Stimulated activated CD4-positive, alpha-beta T cell treated with anti-CD3 and anti-CD28 coated beads, Interleukin-4, amount 100 ng/mL, for 48 hours (primary cell): Measurements from ENCODE around the gene SAMM50.

Experiments used
- DNase-seq, 2 donors: peaks; one replicate each; pipeline ENCODE4 v3.0.0-alpha.2; 2020; ENCODE audit warnings: low read depth in 2 of 2

Gene SAMM50

GRCh38 chr22:43955040-43955882, at the start of gene SAMM50:
Gene SAMM50, plus strand, starts transcription at chr22:43955442. Its CDS starts 136 bp downstream, at chr22:43955578.
- DNase-seq, result peak; percentile 82 to 90

- no peak for DNase-seq
These were observed 49.6 kb upstream of the SAMM50 start for GRCh38 chr22:43905681-43906080.

GRCh38 chr22:43909708-43910107, 45.5 kb upstream of the SAMM50 start:
- DNase-seq, result no peak

DNA sequence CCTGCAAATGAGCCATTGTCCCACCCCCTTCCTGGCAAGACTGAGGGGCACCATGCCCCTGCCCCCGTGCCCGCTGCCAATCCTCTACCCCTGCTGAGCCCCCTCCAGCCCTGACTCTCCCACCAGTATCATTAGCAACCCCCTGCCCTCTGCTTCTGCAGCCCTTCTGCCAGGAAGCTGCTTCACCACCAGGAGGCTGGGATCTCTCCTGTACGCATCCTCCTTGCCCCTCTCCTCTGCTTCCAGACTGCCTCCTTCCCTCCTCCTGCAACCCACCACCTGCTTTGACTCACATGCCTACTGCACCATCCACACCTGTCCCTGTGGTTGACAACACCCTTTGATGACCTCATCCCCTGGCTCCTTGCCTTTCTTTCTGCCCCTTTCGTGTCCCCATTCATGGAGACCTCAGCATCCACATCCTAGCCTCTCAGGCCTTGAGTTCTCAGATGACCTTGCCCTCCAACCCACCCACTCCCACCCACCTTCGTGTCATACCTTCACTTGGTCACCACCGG, 45.0 kb upstream of the SAMM50 start:
- no peak for DNase-seq

GRCh38 chr22:43911351-43911750, 43.9 kb upstream of the SAMM50 start:
- DNase-seq, result no peak

DNA sequence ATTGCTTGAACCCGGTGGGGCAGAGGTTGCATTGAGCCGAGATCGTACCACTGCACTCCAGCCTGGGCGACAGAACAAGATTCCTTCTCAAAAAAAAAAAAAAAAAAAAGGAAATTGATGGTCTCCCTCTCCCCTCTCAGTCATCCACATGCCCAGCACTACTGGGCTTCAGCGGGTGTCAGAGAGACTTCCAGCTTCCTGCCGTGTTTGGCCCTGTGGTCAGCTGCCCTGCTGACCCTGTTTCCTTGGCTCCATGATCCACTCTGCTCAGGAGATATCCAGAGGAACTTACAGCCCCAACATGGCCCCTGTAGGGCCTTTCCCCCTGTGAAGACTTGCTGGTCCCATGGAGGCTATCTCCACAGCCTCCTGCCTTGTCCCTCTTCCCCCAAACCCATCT, 37.7 kb upstream of the SAMM50 start:
- no peak for DNase-seq

DNA sequence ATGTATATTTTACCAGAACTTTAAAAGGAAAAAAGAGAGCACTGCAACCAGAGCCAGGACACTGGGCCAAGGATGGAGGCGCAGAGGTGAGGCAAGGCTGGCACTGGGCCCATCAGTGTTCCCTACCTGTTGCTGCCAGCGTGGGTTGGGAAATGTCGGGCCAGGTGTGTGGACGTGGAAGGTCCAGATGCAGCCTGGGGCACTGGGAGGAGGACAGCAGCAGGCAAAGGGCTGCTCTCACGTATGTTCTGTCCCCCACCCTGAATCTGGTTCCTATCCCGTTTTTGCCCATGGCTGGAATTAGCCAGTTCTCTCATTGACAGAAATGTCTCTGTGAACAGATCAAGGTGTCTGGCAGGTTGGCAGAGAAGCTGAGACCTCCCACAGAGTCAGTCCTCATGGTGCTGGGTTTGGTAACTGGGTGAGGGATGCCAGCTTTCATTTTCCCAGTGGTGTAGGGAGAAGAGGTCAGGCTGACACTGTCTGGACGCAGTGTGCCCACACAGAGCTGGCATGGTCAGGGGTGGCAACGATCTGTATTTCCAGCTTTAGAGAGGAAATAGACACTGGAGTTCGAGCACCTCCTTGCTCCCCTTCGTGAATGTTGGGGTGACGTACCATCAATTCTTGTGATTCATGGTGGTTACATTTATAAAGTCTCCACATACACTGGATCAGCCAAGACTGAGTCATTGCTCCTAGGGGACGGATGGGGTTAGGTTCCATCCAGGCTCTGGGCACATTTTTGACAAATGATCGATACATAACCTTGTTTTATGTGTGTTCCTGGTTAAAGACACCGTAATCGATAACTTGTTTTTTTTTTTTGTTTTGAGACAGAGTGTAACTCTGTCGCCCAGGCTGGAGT, 35.9 kb upstream of the SAMM50 start:
- DNase-seq, result no peak

DNA sequence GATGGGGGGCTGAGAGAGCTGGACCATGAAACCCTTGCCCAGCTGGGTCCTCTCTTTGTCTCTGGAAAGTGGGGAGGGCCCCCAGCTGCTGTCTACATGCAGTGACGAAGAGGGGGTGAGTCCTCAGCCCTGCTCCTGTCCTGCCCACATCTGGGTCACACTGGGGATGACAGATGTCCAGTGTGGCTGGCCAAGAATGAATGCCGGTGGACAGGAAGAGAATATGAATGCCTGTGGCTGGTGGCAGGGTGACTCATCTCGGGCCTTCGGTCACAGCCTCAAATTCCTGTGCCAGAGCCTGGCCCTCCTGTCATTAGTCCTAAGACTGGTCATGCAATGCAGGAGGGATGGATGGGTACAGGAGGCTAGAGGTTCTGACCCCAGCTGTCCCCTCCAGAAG, 33.9 kb upstream of the SAMM50 start:
- no peak for DNase-seq

DNA sequence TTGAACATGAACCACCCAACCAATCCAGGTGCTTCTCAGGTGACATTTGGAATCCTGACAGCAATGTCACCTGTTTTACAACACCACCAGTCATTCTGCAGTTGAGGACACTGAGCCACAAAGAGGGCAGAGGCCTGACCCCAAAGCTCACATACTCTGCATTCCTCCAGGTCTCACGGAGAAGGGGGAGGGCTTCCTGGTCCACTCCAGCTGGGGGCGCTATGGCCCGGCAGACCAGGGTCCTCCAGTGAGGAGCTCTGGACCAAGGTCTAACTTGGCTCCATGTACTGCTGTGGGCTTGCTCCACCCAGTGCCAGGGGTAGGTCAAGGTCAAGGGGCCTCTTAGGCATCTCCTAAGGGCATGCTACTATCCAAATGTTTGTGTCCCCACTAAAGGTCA, 33.1 kb upstream of the SAMM50 start:
- no peak for DNase-seq

DNA sequence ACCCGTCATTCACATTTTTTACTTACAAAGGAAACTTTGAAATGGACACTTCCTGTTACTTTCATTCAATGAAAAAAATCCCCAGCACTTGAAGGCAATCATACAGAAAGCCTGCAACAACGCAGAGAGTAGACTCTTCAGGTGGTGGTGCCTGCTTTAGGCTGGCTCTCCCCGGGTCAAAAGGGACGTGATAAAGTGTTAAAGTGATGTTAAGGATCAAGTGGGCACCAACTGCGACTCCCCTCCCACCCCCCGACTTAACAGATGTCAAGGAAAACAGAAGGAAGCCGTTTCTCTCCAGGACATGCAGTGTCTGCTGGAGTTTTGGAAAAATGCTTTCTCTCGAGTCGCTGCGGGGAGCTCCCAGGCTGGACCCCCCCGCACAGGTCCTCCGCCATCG, 32.1 kb upstream of the SAMM50 start:
- no peak for DNase-seq

GRCh38 chr22:43923631-43924464, 31.4 kb upstream of the SAMM50 start, which contains the start of gene PNPLA3:
Gene PNPLA3, plus strand, starts transcription at chr22:43923805. Its CDS starts 107 bp downstream, at chr22:43923912.
- peak; percentile 72 to 74 for DNase-seq

GRCh38 chr22:43924877-43925276, 30.4 kb upstream of the SAMM50 start:
- DNase-seq, result no peak

GRCh38 chr22:43925433-43926348, 29.6 kb upstream of the SAMM50 start:
- no peak for DNase-seq

DNA sequence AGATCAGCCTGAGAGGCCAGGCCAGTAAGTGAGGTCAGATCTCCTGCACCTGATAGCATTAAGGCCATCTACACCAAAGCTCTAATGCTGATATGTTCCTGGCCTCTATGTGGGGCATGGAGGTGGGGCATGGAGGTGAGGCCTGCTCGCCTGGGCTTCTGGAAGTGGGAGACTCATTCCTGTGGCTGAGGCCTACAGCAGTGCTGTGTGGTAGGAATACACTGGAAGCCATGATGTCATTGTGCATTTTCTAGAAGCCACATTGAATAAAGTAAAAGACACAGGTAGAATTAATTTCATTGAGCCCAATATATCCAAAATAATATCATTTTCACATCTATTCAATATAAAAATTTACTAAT, 28.9 kb upstream of the SAMM50 start:
- DNase-seq, result no peak

- DNase-seq, result no peak
These were observed 26.8 kb upstream of the SAMM50 start for GRCh38 chr22:43928468-43928867.

GRCh38 chr22:43928908-43929307, 26.3 kb upstream of the SAMM50 start:
- DNase-seq, result no peak

- DNase-seq, result no peak
These were observed 23.5 kb upstream of the SAMM50 start for GRCh38 chr22:43931771-43932170.

- DNase-seq, result no peak
These were observed 13.8 kb upstream of the SAMM50 start for GRCh38 chr22:43941449-43941848.

DNA sequence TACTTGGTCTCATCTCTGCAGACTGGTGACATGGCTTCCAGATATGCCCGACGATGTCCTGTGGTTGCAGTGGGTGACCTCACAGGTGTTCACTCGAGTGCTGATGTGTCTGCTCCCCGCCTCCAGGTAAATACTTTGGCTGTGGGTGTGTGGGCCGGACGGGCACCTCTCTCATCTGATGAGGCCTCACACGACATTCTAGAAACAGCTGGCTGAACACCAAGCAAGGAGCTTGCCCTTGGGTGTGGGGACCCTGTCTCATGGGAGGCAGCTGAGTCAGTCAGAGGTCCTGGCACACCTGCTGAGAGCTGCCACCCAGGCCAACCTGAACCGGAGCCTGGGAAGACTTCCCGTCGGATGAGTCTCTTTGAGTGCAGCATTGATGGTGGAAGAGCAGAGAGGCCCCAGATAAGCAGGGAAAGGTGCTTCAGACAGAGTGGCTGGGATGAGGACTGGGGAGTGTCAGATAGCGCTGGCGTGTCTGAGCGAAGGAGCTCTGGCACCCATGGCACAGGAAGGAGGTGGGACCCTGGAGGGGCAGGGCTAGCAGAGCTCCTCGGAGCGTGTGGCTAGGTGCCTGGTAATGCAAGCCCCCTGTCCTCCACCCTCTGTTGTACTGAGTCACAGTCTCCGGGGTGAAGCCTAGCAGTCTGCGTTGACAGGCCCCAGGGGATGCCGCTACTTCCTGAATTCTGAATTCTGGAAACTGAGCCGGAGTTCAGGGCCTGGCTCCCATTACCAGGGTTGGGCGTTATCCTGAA, 10.4 kb upstream of the SAMM50 start:
- no peak for DNase-seq
